GM12874 (cell line): ENCODE results near the gene TOMM5.

Experiments
- CTCF ChIP-seq: IDR thresholded peaks from 2 replicates; pipeline ENCODE4 v1.5.1; 2011; ENCODE audit warnings: low read depth, mild to moderate bottlenecking, control low read depth, low read length, moderate library complexity; ENCODE audit not compliant: insufficient read depth

The TOMM5 gene

GRCh38 chr9:37592108-37592951 lies at the start of gene TOMM5:
Gene TOMM5, minus strand, starts transcription at chr9:37592597. Its CDS starts 65 bp downstream, at chr9:37592532.
- TF ChIP-seq CTCF, result no peak

- no peak for TF ChIP-seq CTCF
These were observed 48.9 kb upstream of the TOMM5 start for GRCh38 chr9:37641331-37641730.

GRCh38 chr9:37640246-37640645 lies 47.8 kb upstream of the TOMM5 start:
- no peak for TF ChIP-seq CTCF

GRCh38 chr9:37639841-37640240 lies 47.4 kb upstream of the TOMM5 start:
- TF ChIP-seq CTCF, result no peak

- TF ChIP-seq CTCF, result no peak
These were observed 46.8 kb upstream of the TOMM5 start for GRCh38 chr9:37639109-37639762.

GRCh38 chr9:37636511-37637448 lies 44.4 kb upstream of the TOMM5 start:
- TF ChIP-seq CTCF, result no peak

- no peak for TF ChIP-seq CTCF
These were observed 43.4 kb upstream of the TOMM5 start for GRCh38 chr9:37635808-37636207.
